ENCODE measurements around the gene ABHD4. TPM values are rescaled to one million over a fixed set of nuclear protein-coding genes. Genes with fewer than 3 reads are reported as not detected.

Gene ABHD4
- total and polyA plus RNA-seq, 4 donors, result 9.0 to 32.9 (median 11.1) TPM

DNA sequence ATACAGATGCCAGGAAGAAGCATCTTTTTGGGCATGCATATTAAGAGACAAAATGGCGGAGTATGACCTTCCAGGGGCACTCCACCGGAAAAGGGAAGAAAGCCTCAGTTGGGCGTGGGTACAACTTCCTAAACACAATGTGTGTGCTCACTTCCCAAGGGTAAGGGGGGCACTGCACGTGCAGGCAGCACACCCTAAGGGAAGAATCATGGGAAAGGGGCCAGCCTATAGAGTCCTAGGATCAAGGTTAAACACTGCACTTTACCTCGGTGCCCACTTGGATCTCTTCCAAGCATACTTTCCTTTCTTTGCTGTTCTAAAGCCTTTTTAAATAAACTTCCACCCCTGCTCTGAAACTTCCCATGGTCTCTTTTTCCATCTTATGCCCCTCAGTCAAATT lies 31.3 kb downstream of the ABHD4 start:
- Histone ChIP-seq H3K9me3 (ENCODE audit: control insufficient read depth in 4 of 4, low read length in 3 of 4) (peaks cover 0 to 1% (median 0%) of the 10 kb centered on the region in 4 donors), H3K4me1 (ENCODE audit: control insufficient read depth in 4 of 4, insufficient read depth in 4 of 4, low read length in 3 of 4) (no peaks in the 10 kb centered on the region), H3K9ac (ENCODE audit: low read depth in 1 of 2, low read length in 2 of 2) (no peak overlapping the region), H3K36me3 (ENCODE audit: control insufficient read depth in 4 of 4, insufficient read depth in 3 of 4, low read depth in 1 of 4, low read length in 3 of 4) (no peaks in the 10 kb centered on the region), H3K27me3 (ENCODE audit: control insufficient read depth in 4 of 4, insufficient read depth in 4 of 4, low read length in 3 of 4) (no peaks in the 10 kb centered on the region), H3K4me3 (ENCODE audit: low read depth in 1 of 3, low read length in 3 of 3) (no peak overlapping the region), H3K27ac (ENCODE audit: low read depth in 1 of 2, low read length in 2 of 2) (no peak overlapping the region)
- WGBS, result 74% methylated on average over 5 of the region's 5 CpGs
- no peak for DNase-seq (ENCODE audit: low spot score)
- no peak for TF ChIP-seq GABPA (IDR thresholded peaks at IDR 0.05 in 1 of 2, conservative IDR thresholded peaks at IDR 0.05 in 1 of 2)
- TF ChIP-seq FOXA1 (IDR thresholded peaks at IDR 0.05), result no peak
- no peak for TF ChIP-seq EGR1 (IDR thresholded peaks at IDR 0.05; ENCODE audit: low read depth in 2 of 2)
- no peak for TF ChIP-seq RXRA (IDR thresholded peaks at IDR 0.05)
- TF ChIP-seq FOXA2 (IDR thresholded peaks at IDR 0.05), result no peak
- TF ChIP-seq RAD21 (IDR thresholded peaks at IDR 0.05), result no peak

DNA sequence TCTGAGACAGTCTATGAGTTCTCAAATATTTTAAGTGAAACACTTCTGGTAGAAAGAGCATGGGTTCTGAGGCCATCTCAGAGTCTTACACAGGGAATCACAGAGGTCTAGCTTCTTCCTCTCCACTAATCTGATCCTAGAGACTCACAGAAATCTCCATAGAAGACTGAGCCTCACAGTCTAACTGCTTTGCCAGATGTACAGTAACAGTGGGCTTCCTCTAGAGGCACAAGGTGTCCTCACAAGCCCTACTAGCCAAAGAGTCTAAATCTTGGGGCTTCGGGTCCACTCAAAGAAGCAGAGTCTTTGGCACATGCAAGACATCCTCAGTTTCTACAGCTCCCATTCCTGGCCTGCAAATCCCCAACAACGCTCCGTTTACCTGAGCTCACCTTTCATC lies 32.0 kb downstream of the ABHD4 start:
- no peak overlapping the region for H3K27ac ChIP-seq (ENCODE audit: low read depth in 1 of 2, low read length in 2 of 2)
- DNase-seq (ENCODE audit: low spot score), result no peak
- no peak overlapping the region for H3K4me3 ChIP-seq (ENCODE audit: low read depth in 1 of 3, low read length in 3 of 3)
- WGBS, result 95% methylated on average over 3 of the region's 3 CpGs
- no peaks in the 10 kb centered on the region for H3K27me3 ChIP-seq (ENCODE audit: control insufficient read depth in 4 of 4, insufficient read depth in 4 of 4, low read length in 3 of 4)
- no peaks in the 10 kb centered on the region for H3K4me1 ChIP-seq (ENCODE audit: control insufficient read depth in 4 of 4, insufficient read depth in 4 of 4, low read length in 3 of 4)
- H3K36me3 ChIP-seq (ENCODE audit: control insufficient read depth in 4 of 4, insufficient read depth in 3 of 4, low read depth in 1 of 4, low read length in 3 of 4), result no peaks in the 10 kb centered on the region
- TF ChIP-seq NR2F2 (IDR thresholded peaks at IDR 0.05) (no peak), HNF4G (IDR thresholded peaks at IDR 0.05) (no peak), FOXA1 (IDR thresholded peaks at IDR 0.05) (no peak), FOXA2 (IDR thresholded peaks at IDR 0.05) (no peak), GABPA (IDR thresholded peaks at IDR 0.05 in 1 of 2, conservative IDR thresholded peaks at IDR 0.05 in 1 of 2) (no peak), RAD21 (IDR thresholded peaks at IDR 0.05) (no peak), HNF4A (conservative IDR thresholded peaks at IDR 0.05) (no peak), RXRA (IDR thresholded peaks at IDR 0.05) (no peak), JUND (IDR thresholded peaks at IDR 0.05) (no peak), YY1 (IDR thresholded peaks at IDR 0.05) (no peak), EGR1 (IDR thresholded peaks at IDR 0.05; ENCODE audit: low read depth in 2 of 2) (no peak), SP1 (IDR thresholded peaks at IDR 0.05) (no peak), TAF1 (conservative IDR thresholded peaks at IDR 0.05) (no peak)
- TF ChIP-seq, protein P1, sequence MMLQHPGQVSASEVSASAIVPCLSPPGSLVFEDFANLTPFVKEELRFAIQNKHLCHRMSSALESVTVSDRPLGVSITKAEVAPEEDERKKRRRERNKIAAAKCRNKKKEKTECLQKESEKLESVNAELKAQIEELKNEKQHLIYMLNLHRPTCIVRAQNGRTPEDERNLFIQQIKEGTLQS (IDR thresholded peaks at IDR 0.05), result no peak
- TF ChIP-seq, protein P2, sequence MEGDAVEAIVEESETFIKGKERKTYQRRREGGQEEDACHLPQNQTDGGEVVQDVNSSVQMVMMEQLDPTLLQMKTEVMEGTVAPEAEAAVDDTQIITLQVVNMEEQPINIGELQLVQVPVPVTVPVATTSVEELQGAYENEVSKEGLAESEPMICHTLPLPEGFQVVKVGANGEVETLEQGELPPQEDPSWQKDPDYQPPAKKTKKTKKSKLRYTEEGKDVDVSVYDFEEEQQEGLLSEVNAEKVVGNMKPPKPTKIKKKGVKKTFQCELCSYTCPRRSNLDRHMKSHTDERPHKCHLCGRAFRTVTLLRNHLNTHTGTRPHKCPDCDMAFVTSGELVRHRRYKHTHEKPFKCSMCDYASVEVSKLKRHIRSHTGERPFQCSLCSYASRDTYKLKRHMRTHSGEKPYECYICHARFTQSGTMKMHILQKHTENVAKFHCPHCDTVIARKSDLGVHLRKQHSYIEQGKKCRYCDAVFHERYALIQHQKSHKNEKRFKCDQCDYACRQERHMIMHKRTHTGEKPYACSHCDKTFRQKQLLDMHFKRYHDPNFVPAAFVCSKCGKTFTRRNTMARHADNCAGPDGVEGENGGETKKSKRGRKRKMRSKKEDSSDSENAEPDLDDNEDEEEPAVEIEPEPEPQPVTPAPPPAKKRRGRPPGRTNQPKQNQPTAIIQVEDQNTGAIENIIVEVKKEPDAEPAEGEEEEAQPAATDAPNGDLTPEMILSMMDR (IDR thresholded peaks at IDR 0.05; ENCODE audit: low read depth, low read length, missing input control), result no peak
- TF ChIP-seq, protein P3, sequence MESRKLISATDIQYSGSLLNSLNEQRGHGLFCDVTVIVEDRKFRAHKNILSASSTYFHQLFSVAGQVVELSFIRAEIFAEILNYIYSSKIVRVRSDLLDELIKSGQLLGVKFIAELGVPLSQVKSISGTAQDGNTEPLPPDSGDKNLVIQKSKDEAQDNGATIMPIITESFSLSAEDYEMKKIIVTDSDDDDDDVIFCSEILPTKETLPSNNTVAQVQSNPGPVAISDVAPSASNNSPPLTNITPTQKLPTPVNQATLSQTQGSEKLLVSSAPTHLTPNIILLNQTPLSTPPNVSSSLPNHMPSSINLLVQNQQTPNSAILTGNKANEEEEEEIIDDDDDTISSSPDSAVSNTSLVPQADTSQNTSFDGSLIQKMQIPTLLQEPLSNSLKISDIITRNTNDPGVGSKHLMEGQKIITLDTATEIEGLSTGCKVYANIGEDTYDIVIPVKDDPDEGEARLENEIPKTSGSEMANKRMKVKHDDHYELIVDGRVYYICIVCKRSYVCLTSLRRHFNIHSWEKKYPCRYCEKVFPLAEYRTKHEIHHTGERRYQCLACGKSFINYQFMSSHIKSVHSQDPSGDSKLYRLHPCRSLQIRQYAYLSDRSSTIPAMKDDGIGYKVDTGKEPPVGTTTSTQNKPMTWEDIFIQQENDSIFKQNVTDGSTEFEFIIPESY (IDR thresholded peaks at IDR 0.05), result no peak
- TF ChIP-seq, protein P4, sequence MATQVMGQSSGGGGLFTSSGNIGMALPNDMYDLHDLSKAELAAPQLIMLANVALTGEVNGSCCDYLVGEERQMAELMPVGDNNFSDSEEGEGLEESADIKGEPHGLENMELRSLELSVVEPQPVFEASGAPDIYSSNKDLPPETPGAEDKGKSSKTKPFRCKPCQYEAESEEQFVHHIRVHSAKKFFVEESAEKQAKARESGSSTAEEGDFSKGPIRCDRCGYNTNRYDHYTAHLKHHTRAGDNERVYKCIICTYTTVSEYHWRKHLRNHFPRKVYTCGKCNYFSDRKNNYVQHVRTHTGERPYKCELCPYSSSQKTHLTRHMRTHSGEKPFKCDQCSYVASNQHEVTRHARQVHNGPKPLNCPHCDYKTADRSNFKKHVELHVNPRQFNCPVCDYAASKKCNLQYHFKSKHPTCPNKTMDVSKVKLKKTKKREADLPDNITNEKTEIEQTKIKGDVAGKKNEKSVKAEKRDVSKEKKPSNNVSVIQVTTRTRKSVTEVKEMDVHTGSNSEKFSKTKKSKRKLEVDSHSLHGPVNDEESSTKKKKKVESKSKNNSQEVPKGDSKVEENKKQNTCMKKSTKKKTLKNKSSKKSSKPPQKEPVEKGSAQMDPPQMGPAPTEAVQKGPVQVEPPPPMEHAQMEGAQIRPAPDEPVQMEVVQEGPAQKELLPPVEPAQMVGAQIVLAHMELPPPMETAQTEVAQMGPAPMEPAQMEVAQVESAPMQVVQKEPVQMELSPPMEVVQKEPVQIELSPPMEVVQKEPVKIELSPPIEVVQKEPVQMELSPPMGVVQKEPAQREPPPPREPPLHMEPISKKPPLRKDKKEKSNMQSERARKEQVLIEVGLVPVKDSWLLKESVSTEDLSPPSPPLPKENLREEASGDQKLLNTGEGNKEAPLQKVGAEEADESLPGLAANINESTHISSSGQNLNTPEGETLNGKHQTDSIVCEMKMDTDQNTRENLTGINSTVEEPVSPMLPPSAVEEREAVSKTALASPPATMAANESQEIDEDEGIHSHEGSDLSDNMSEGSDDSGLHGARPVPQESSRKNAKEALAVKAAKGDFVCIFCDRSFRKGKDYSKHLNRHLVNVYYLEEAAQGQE (IDR thresholded peaks at IDR 0.05), result no peak
- TF ChIP-seq, protein P5, sequence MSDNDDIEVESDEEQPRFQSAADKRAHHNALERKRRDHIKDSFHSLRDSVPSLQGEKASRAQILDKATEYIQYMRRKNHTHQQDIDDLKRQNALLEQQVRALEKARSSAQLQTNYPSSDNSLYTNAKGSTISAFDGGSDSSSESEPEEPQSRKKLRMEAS (IDR thresholded peaks at IDR 0.05), result no peak
- peaks cover 0 to 1% (median 0%) of the 10 kb centered on the region in 4 donors for H3K9me3 ChIP-seq (ENCODE audit: control insufficient read depth in 4 of 4, low read length in 3 of 4)
- no peak overlapping the region for H3K9ac ChIP-seq (ENCODE audit: low read depth in 1 of 2, low read length in 2 of 2)

Data from liver (tissue), 9 donors.